Kasumi-1 (cell line): ENCODE data around the gene NADSYN1.

Experiments used
- DNase-seq, 2 experiments: peaks; one replicate each; lab custom pipeline; 2025; lab: John Stamatoyannopoulos, UW

The NADSYN1 gene

GRCh38 chr11:71491531-71491930 is 38.5 kb downstream of the NADSYN1 start:
- no peak for DNase-seq

- DNase-seq: no peak
These were observed 38.9 kb downstream of the NADSYN1 start for GRCh38 chr11:71491940-71492339.

- DNase-seq: no peak
These were observed 42.6 kb downstream of the NADSYN1 start for GRCh38 chr11:71495286-71496230.

GRCh38 chr11:71496421-71496820 is 43.4 kb downstream of the NADSYN1 start:
- no peak for DNase-seq

- DNase-seq: no peak
These were observed 45.1 kb downstream of the NADSYN1 start for GRCh38 chr11:71498091-71498490.

- peak; percentile 71 to 81 for DNase-seq
These were observed 46.1 kb downstream of the NADSYN1 start for GRCh38 chr11:71499125-71499524.

- no peak for DNase-seq
These were observed 46.5 kb downstream of the NADSYN1 start for GRCh38 chr11:71499546-71499945.

GRCh38 chr11:71500601-71501021 is 47.6 kb downstream of the NADSYN1 start:
- DNase-seq: no peak

- DNase-seq: no peak
These were observed 48.3 kb downstream of the NADSYN1 start for GRCh38 chr11:71501071-71501985.

- no peak for DNase-seq
These were observed 49.0 kb downstream of the NADSYN1 start for GRCh38 chr11:71502026-71502425.

- no peak for DNase-seq
These were observed 50.0 kb downstream of the NADSYN1 start for GRCh38 chr11:71502871-71503435.

GRCh38 chr11:71504531-71504930 is 51.5 kb downstream of the NADSYN1 start:
- no peak for DNase-seq

- no peak for DNase-seq
These were observed 52.0 kb downstream of the NADSYN1 start for GRCh38 chr11:71505001-71505400.

GRCh38 chr11:71505781-71506180 is 52.8 kb downstream of the NADSYN1 start:
- no peak for DNase-seq

GRCh38 chr11:71507102-71507501 is 54.1 kb downstream of the NADSYN1 start:
- DNase-seq: no peak

GRCh38 chr11:71518506-71519471 is 65.8 kb downstream of the NADSYN1 start:
- DNase-seq: no peak

- no peak for DNase-seq
These were observed 66.5 kb downstream of the NADSYN1 start for GRCh38 chr11:71519546-71519945.

- DNase-seq: no peak
These were observed 72.4 kb downstream of the NADSYN1 start for GRCh38 chr11:71525188-71525937.

GRCh38 chr11:71525938-71526495 is 73.0 kb downstream of the NADSYN1 start:
- no peak for DNase-seq
